Erythroblast (primary cell): ENCODE data around the gene SEPHS1.

ENCODE experiments used
- GATA1 ChIP-seq: IDR thresholded peaks from 2 replicates; pipeline ENCODE4 v1.6.1; 2011; ENCODE audit warnings: low read depth, mild to moderate bottlenecking, control low read depth, low read length, moderate library complexity
- POLR2A ChIP-seq: IDR thresholded peaks from 2 replicates; pipeline ENCODE4 v1.6.1; 2011; ENCODE audit warnings: mild to moderate bottlenecking, low read length

GRCh38 chr10:13371897-13372470, 23.9 kb upstream of the SEPHS1 start:
- TF ChIP-seq POLR2A (no peak), GATA1 (no peak)
